Measurements from ENCODE around the gene PSMD5. TPM values are rescaled to one million over a fixed set of nuclear protein-coding genes. Genes with fewer than 3 reads are reported as not detected.

The PSMD5 gene
- polyA plus RNA-seq, 1 donor from 2014 or later, result 11.7 TPM

DNA sequence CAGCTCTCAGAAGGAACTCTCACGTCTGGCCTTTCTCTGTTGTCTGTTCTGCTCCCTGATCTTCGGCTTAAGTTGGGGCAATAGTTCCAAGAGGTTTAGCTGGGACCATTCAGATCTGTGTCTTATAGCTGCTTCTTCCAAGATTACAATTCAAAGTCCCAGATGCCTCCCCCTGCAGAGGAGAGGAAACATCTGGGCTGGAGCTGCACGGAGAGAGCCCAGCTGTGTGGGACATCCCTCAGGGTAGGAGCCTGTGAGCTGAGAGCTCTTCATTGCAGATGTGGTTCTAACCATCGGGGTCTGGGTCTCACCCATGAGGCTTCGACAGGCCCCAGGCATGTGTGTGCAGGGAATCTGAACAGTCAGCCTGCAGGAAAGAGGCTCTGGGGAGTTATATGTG lies 43.2 kb upstream of the PSMD5 start (continued):
- TF ChIP-seq, protein P1, sequence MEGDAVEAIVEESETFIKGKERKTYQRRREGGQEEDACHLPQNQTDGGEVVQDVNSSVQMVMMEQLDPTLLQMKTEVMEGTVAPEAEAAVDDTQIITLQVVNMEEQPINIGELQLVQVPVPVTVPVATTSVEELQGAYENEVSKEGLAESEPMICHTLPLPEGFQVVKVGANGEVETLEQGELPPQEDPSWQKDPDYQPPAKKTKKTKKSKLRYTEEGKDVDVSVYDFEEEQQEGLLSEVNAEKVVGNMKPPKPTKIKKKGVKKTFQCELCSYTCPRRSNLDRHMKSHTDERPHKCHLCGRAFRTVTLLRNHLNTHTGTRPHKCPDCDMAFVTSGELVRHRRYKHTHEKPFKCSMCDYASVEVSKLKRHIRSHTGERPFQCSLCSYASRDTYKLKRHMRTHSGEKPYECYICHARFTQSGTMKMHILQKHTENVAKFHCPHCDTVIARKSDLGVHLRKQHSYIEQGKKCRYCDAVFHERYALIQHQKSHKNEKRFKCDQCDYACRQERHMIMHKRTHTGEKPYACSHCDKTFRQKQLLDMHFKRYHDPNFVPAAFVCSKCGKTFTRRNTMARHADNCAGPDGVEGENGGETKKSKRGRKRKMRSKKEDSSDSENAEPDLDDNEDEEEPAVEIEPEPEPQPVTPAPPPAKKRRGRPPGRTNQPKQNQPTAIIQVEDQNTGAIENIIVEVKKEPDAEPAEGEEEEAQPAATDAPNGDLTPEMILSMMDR (IDR thresholded peaks at IDR 0.05; ENCODE audit: poor library complexity, severe bottlenecking), result no peak
- TF ChIP-seq RAD21 (conservative IDR thresholded peaks at IDR 0.05) (no peak), MXI1 (conservative IDR thresholded peaks at IDR 0.05; ENCODE audit: poor library complexity, severe bottlenecking) (no peak)

DNA sequence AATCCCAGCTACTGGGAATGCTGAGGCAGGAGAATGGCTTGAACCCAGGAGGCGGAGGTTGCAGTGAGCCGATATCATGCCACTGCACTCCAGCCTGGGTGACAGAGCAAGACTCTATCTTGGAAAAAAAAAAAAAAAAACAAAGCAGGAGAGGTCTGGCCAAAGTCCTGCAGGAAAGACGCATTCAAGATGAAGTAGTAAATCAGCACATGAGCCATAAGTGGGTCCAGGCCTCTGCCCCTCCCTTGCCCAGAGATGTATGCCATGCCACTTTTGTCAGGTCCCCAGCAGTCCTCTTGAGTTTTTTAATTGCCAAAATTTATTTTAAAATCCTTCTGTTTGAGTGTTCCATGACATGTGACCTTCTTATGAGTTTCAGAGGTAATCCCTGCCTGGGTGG lies 42.7 kb upstream of the PSMD5 start:
- Histone ChIP-seq H3K27ac (ENCODE audit: low read length) (no peak overlapping the region), H3K4me2 (ENCODE audit: low read length) (no peak overlapping the region), H2AFZ (ENCODE audit: low read depth, low read length) (no peak overlapping the region), H3K27me3 (ENCODE audit: insufficient read depth, low read depth, low read length) (no peaks in the 10 kb centered on the region), H3K9me3 (ENCODE audit: low read length) (no peaks in the 10 kb centered on the region), H3K79me2 (replicated peaks; ENCODE audit: insufficient read depth, low read length) (no peaks in the 10 kb centered on the region), H3F3A (ENCODE audit: insufficient read depth, low read length, poor library complexity, severe bottlenecking) (no peaks in the 10 kb centered on the region), H3K9me2 (ENCODE audit: insufficient read depth, low read length) (no peaks in the 10 kb centered on the region), H3K4me3 (ENCODE audit: low read length) (no peak overlapping the region), H3K9ac (ENCODE audit: low read length) (no peak overlapping the region), H4K20me1 (ENCODE audit: insufficient read depth) (no peaks in the 10 kb centered on the region), H3K36me3 (ENCODE audit: insufficient read depth, low read length) (no peaks in the 10 kb centered on the region)
- no peak for TF ChIP-seq TAF1 (IDR thresholded peaks at IDR 0.05; ENCODE audit: low read depth)
- TF ChIP-seq RAD21 (conservative IDR thresholded peaks at IDR 0.05), result no peak
- TF ChIP-seq SMC3 (conservative IDR thresholded peaks at IDR 0.05; ENCODE audit: poor library complexity), result no peak
- TF ChIP-seq EZH2 (IDR thresholded peaks at IDR 0.05; ENCODE audit: borderline replicate concordance, insufficient read depth, low read length, poor library complexity, severe bottlenecking), result no peak
- no peak for TF ChIP-seq POLR2AphosphoS5 (IDR thresholded peaks at IDR 0.05)

DNA sequence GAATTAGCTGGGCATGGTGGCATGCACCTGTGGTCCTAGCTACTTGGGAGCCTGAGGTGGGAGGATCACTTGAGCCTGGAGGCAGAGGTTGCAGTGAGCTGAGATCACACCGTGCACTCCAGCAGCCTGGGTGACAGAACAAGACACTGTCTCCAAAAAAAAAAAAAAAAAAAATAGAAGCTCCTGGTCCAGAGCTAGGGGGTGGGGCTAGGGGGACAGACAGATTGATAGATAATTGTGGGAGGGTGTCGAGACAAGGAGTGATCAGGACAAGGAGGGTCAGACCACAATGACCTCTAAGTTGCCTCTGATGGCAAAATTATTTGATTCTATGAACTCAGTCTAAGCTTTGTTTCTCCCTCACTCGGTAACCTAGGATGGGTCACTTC lies 40.9 kb upstream of the PSMD5 start:
- no peaks in the 10 kb centered on the region for H3K79me2 ChIP-seq (replicated peaks; ENCODE audit: insufficient read depth, low read length)
- no peaks in the 10 kb centered on the region for H3F3A ChIP-seq (ENCODE audit: insufficient read depth, low read length, poor library complexity, severe bottlenecking)
- H3K4me2 ChIP-seq (ENCODE audit: low read length), result no peak overlapping the region
- no peaks in the 10 kb centered on the region for H3K9me3 ChIP-seq (ENCODE audit: low read length)
- H3K27ac ChIP-seq (ENCODE audit: low read length), result no peak overlapping the region
- no peak overlapping the region for H3K4me3 ChIP-seq (ENCODE audit: low read length)
- H3K9me2 ChIP-seq (ENCODE audit: insufficient read depth, low read length), result no peaks in the 10 kb centered on the region
- no peak overlapping the region for H3K9ac ChIP-seq (ENCODE audit: low read length)
- H3K27me3 ChIP-seq (ENCODE audit: insufficient read depth, low read depth, low read length), result no peaks in the 10 kb centered on the region
- no peak overlapping the region for H2AFZ ChIP-seq (ENCODE audit: low read depth, low read length)
- H3K36me3 ChIP-seq (ENCODE audit: insufficient read depth, low read length), result no peaks in the 10 kb centered on the region
- TF ChIP-seq, protein P1 (IDR thresholded peaks at IDR 0.05; ENCODE audit: poor library complexity, severe bottlenecking), result no peak
- H4K20me1 ChIP-seq (ENCODE audit: insufficient read depth), result no peaks in the 10 kb centered on the region

DNA sequence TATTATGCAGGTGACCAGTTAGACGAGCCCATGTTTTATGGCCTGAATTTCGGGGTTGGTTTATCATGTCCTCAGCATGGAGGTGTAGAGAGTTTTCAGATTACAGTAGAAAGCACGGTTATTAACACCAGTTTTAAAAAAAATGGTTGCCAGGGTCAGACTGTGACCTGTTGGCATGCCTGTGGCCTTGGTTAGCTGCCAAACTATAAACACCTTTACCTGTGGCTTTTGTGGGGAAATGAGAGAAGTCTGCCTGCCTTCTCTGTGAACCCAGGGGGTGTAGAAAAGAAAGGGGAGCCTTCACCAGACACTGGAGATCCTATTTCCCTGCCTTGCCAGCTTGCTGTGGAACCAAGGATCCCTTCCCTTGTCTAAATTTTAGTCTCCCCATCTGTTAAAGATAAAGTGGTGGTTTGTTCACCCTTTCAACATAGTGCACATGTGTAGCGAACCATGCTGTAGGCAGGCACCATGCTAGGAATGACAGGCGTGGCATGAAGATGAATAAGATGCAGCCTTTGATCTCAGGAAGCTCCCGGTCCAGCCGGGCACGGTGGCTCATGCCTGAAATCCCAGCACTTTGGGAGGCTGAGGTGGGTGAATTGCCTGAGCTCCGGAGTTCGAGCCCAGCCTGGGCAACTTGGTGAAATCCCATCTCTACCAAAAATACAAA lies 40.3 kb upstream of the PSMD5 start:
- Histone ChIP-seq H3F3A (ENCODE audit: insufficient read depth, low read length, poor library complexity, severe bottlenecking) (no peaks in the 10 kb centered on the region), H4K20me1 (ENCODE audit: insufficient read depth) (no peaks in the 10 kb centered on the region), H3K27me3 (ENCODE audit: insufficient read depth, low read depth, low read length) (no peaks in the 10 kb centered on the region), H3K36me3 (ENCODE audit: insufficient read depth, low read length) (no peaks in the 10 kb centered on the region), H2AFZ (ENCODE audit: low read depth, low read length) (no peak overlapping the region), H3K79me2 (replicated peaks; ENCODE audit: insufficient read depth, low read length) (no peaks in the 10 kb centered on the region), H3K9me2 (ENCODE audit: insufficient read depth, low read length) (no peaks in the 10 kb centered on the region), H3K4me2 (ENCODE audit: low read length) (no peak overlapping the region), H3K9ac (ENCODE audit: low read length) (no peak overlapping the region), H3K4me3 (ENCODE audit: low read length) (no peak overlapping the region), H3K27ac (ENCODE audit: low read length) (no peak overlapping the region), H3K9me3 (ENCODE audit: low read length) (no peaks in the 10 kb centered on the region)
- TF ChIP-seq MXI1 (conservative IDR thresholded peaks at IDR 0.05; ENCODE audit: poor library complexity, severe bottlenecking) (no peak), TAF1 (IDR thresholded peaks at IDR 0.05; ENCODE audit: low read depth) (no peak), SMC3 (conservative IDR thresholded peaks at IDR 0.05; ENCODE audit: poor library complexity) (no peak), EZH2 (IDR thresholded peaks at IDR 0.05; ENCODE audit: borderline replicate concordance, insufficient read depth, low read length, poor library complexity, severe bottlenecking) (no peak), EP300 (conservative IDR thresholded peaks at IDR 0.05; ENCODE audit: poor library complexity, severe bottlenecking) (no peak)
- TF ChIP-seq, protein P1 (IDR thresholded peaks at IDR 0.05; ENCODE audit: poor library complexity, severe bottlenecking), result no peak
